GM13977 (cell line): ENCODE data around the gene RALY.

Experiments
- DNase-seq: peaks from one replicate; pipeline ENCODE4 v3.0.0; 2012; ENCODE audit warnings: low spot score
- in situ Hi-C: fragments of 300-500 bp; cut with MboI; formaldehyde crosslinking; loops from one replicate; pipeline ENCODE4 v1.12.0; 2022; ENCODE audit warnings: low sequenced_read_pairs, low pct_unique_long_range_greater_than_20kb, mixed read lengths, inconsistent platforms; ENCODE audit not compliant: unreplicated experiment
- TF ChIP-seq, protein P1 (sequence below): IDR thresholded peaks from 2 replicates; pipeline ENCODE4 v1.5.1; 2012; ENCODE audit warnings: mild to moderate bottlenecking, control low read depth; ENCODE audit not compliant: insufficient read depth; ENCODE audit errors: extremely low read depth, missing control alignments

The RALY gene

DNA sequence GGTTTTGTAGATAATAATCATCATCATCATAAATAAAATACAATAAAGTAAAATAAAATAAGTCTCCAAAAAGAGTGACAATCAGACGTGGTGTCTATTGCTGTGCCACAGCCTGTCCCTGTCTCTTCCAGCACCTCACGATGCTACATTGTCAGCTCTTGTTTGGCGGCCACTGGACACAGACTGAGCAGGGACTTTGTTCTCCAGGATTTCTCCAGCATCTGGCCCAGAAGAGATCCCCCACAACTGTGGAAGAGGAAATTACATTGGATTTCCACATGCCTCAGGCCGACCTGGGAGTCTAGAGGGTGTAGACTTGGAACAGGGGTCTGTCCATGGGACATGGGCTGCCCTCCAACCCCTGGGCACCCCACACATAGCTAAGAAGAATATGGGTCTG lies 39.2 kb upstream of the RALY start:
- DNase-seq, result no peak
- in situ Hi-C loops, result no loop called here
- TF ChIP-seq, protein P1, sequence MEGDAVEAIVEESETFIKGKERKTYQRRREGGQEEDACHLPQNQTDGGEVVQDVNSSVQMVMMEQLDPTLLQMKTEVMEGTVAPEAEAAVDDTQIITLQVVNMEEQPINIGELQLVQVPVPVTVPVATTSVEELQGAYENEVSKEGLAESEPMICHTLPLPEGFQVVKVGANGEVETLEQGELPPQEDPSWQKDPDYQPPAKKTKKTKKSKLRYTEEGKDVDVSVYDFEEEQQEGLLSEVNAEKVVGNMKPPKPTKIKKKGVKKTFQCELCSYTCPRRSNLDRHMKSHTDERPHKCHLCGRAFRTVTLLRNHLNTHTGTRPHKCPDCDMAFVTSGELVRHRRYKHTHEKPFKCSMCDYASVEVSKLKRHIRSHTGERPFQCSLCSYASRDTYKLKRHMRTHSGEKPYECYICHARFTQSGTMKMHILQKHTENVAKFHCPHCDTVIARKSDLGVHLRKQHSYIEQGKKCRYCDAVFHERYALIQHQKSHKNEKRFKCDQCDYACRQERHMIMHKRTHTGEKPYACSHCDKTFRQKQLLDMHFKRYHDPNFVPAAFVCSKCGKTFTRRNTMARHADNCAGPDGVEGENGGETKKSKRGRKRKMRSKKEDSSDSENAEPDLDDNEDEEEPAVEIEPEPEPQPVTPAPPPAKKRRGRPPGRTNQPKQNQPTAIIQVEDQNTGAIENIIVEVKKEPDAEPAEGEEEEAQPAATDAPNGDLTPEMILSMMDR, result no peak

DNA sequence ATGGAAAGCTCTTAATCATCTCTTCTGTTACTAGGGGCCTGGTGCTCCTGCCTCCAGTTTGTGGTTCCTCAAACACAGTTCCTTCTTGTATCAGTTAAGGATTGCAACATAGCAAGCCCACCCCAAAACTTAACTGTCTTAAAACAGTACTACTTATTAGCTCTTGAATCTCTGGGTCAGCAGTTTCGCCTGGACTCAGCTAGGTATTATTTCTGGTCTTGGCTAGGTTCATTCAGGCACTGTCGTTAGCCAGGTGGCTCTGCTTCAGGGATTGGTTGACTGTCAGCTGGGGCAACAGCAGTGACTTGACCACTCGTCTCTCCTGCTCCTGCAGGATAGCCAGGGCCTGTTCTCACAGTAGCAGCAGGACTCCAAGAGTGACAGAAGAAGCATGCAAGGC lies 30.0 kb upstream of the RALY start:
- in situ Hi-C loops, result no loop called here
- TF ChIP-seq, protein P1, result no peak
- DNase-seq, result no peak

DNA sequence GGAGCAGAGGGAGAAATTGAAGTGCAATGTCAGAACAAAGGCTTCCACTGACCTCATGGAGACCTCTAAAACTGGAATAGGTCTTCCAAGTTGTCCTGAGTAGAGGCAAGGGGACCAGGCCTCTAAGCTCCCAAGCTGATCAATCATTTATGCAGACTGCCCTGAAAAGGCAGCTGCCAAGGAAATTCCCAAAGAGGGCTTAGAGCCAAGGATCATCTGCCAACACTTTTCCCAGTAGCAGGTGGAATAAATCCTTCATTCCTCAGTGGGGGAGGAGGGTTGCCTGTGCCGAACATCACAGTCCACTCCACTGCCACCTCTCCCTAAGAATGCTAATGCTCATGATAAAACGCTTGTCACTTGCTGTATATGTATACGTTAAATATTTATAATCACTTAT lies 29.3 kb upstream of the RALY start:
- in situ Hi-C loops, result no loop called here
- TF ChIP-seq, protein P1, result no peak
- no peak for DNase-seq

DNA sequence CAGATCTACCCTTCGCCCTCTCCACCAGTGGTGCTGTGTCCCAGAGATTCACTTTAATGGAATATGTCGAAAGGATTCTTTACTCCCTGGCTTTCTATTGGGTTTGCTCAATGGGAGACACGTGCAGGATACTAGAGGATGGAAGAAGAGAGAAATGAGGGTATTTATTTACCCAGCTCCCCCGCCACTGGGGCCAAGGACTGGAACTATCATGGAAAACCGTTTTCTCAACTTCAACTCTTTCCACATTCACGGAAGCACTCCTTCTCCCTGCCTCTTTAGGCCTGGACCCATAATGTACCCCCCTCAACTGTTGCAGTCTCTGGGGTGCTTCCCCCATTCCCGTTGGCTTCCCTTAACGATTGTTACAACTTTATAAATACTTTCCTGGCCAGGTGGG lies 26.6 kb upstream of the RALY start:
- in situ Hi-C loops, result no loop called here
- DNase-seq, result no peak
- TF ChIP-seq, protein P1, result no peak

DNA sequence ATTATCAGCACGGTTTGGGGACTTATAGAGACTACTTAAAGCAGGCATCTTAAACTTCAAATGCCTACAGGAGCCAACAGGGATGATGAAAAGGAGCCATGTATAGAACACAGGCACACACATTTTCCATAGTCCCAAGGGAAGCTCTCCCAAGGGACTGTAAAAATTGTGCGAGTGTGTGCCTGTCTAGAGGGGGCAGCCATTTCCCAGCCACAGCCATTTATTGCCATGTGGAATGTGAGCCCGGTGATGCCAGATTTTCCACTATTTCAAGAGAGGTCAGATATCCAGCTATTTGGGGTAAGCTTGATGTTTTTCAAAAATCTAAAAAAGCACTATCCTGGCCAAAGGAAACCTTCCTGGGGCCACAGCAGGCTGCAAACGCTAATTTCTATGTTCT lies 24.1 kb upstream of the RALY start:
- in situ Hi-C loops, result no loop called here
- no peak for DNase-seq
- TF ChIP-seq, protein P1, result no peak

DNA sequence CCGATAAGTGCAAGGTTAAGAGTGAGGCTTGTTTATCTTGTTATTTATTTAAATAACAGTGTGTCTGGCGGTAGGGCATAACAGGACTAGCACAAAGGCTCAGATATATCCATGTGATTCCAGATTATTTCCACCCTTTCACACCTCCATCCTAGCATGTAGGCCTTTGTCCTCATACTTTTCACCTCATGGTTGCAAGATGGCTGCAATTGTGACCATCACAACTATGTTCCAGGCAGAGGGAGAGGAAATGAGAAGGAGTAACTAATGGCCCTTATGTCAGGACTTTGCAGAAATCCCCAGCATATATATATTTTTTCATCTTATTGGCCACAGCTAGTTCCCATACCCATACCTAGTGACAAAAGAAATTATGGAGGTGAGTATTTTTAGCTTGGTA lies 23.5 kb upstream of the RALY start:
- no peak for DNase-seq
- in situ Hi-C loops, result no loop called here
- TF ChIP-seq, protein P1, result no peak
